H54 (cell line): ENCODE data around the gene TMEM60.
A peak's percentile ranks its signal among the peaks of the same experiment; 100 is the strongest.
"Not testable (repeated sequence)": the region's sequence is repeated elsewhere in the genome, so short reads cannot be mapped to it uniquely, and the experiment has no call there.

Experiments used
- DNase-seq: peaks from one replicate; pipeline ENCODE4 v3.0.0; 2011; ENCODE audit warnings: low spot score, mixed read lengths; ENCODE audit not compliant: insufficient read length
- FAIRE-seq: peaks from 3 replicates; lab custom pipeline; 2011; peaks lifted over from hg19 to GRCh38; lab: Jason Lieb, UNC
- POLR2A ChIP-seq: IDR thresholded peaks from 2 replicates; pipeline ENCODE4 v1.6.1; 2011; ENCODE audit warnings: low read depth, mild to moderate bottlenecking, low read length

TMEM60 gene

DNA sequence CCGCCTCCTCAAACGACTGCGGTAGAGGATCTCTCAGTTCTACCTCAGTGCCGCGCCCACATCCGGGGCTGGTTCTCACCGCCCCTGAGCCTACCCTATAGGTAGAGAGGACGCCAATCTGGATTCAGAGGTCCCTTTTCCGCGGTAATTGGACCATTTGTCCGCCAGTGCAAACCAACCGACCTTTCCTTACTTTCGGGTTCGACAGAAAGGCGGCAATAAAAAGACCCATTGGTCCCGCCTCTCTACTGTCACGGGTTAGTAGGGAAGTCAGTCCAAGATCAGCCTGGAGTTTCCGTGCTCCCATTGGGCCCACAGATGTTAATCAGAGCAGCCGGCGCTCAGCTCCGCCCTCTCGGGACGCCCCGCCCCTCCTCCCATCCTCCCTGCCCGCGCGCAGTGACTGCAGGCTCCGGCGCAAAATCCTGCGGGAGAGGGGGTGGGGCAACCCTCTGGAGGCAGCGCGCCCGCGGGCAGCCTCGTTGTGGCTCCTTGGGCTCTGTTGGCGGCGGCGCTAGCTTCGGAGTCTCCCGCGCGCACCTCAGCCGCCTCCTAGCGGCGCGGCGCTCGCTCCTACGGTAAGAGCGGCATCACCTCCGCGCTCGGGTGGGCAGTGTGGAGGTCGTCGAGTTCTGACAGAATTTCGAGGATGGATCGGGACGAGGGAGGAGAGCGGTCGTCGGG lies at the start of gene TMEM60, which contains the start of gene PHTF2:
TSS of gene TMEM60 (minus strand) at position 41 of the 684 bp plus-strand sequence. CDS start 4,061 bp downstream, outside the sequence.
TSS of gene PHTF2 (plus strand) at position 380 of the 684 bp plus-strand sequence.
- DNase-seq = peak; percentile 62
- TF ChIP-seq POLR2A = peak; percentile 93
- no peak for FAIRE-seq

GRCh38 chr7:77846317-77847092 lies 48.3 kb upstream of the TMEM60 start:
- TF ChIP-seq POLR2A = no peak
- FAIRE-seq = no peak

DNA sequence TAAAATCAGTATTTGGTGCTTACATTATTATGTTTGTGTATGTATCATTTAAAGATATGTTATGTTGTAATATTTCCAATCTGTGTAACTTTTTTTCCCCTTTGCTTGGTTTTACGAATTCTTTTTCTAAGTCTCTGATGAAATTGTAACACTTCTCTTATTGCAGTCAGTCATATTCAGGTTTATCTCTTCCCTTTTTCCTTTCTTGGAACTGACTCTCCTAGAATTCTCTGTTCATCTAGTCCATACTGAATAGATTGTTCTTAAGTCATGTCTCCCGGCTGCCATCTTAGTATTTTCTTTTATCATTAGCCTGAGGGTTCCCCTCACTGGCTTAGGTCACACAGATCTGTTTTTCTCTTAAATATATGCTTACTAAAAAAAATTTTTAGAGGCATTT lies 45.0 kb upstream of the TMEM60 start:
- no peak for TF ChIP-seq POLR2A
- DNase-seq (no peak), FAIRE-seq (no peak)

More at GRCh38 chr7:77846317-77847092, 48.3 kb upstream of the TMEM60 start:
- no peak for DNase-seq

GRCh38 chr7:77839919-77840318 lies 41.7 kb upstream of the TMEM60 start:
- TF ChIP-seq POLR2A = no peak
- no peak for FAIRE-seq
- no peak for DNase-seq

DNA sequence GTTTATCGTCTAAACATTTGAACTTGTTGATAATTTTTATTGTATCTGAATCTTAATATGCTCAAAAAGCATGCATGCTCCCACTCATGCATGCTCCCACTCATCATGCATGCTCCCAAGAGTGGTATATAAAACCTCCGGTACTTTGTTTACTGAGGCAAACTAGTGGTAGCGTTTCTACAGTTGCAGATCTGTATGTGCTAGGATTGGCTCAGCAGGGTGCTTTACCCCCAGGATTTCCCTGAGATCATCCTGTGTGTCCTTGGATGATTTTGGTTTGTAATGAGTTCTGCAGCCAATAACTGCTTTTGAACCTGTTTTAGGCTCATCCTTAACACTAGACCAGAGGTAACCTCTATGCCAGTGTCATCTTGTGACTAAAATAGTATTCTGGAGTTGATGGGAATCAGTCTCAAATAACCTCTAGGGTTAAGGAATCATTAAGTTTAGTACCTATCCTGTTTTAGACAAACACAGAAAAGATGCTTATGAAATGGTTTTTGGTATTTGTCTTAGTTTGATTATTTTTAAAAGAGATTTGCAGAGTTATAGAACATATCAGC lies 40.8 kb upstream of the TMEM60 start:
- DNase-seq (no peak), FAIRE-seq (no peak)
- TF ChIP-seq POLR2A = no peak

GRCh38 chr7:77837966-77838365 lies 39.7 kb upstream of the TMEM60 start:
- DNase-seq (no peak), FAIRE-seq (no peak)
- no peak for TF ChIP-seq POLR2A

- FAIRE-seq (no peak), DNase-seq (no peak)
- TF ChIP-seq POLR2A = no peak
Measured at GRCh38 chr7:77837275-77837674, 39.0 kb upstream of the TMEM60 start.

GRCh38 chr7:77836425-77836824 lies 38.2 kb upstream of the TMEM60 start:
- not testable (repeated sequence) for DNase-seq, FAIRE-seq

DNA sequence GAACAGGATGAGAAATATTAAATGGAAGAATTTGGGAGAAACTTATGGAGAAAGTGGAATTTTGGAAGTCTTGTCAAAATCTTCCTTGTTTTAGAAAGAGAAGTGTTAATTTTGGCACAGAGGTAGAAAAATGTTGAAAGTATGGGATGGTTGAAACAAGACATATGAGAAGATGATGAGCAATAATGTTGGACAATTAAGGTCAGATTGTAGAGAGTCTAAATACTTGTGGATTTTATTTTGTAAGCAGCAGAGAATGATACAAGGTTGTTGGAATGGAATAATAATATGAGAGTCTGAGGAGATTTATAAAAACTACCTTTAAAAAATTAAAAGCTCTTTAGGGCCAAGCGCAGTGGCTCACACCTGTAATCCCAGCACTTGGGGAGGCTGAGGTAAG lies 34.9 kb upstream of the TMEM60 start:
- TF ChIP-seq POLR2A = no peak
- DNase-seq = no peak
- FAIRE-seq = no peak

DNA sequence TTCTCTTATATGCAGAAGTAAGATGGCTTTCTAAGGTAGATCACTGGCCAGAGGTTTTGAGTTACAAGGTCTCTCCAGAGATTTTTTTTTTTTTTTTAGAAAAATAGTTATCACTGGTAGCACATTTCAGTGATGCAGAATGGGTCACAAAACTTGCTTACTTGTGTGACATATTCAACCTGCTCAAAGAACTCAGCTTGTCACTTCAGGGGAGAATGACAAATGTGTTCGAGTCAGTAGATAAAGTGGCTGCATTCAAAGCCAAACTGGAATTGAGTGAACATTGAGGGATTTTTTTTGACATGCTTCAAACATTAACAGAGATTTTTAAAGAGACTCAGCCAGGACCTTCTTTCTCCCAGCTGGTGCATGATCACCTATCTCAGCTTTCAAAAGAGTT lies 33.7 kb upstream of the TMEM60 start:
- FAIRE-seq = no peak
- no peak for TF ChIP-seq POLR2A
- no peak for DNase-seq

DNA sequence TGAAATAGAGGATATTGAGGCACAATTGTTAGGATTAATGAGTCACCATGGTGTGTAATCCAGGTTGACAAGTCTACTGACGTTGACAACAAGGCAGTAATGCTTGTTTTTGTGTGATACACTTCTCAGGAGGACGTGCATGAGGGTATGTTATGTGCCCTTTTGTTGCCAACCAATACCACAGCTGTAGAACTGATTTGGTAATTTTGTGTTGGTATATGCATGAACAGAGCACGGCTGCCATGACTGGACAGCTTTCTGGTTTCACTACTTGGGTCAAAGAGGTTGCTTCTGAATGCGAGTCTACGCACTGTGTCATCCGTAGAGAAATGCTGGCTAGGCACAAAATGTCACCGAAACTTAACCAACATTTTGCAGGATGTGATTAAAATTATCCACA lies 33.2 kb upstream of the TMEM60 start:
- no peak for DNase-seq
- FAIRE-seq = no peak
- TF ChIP-seq POLR2A = no peak

DNA sequence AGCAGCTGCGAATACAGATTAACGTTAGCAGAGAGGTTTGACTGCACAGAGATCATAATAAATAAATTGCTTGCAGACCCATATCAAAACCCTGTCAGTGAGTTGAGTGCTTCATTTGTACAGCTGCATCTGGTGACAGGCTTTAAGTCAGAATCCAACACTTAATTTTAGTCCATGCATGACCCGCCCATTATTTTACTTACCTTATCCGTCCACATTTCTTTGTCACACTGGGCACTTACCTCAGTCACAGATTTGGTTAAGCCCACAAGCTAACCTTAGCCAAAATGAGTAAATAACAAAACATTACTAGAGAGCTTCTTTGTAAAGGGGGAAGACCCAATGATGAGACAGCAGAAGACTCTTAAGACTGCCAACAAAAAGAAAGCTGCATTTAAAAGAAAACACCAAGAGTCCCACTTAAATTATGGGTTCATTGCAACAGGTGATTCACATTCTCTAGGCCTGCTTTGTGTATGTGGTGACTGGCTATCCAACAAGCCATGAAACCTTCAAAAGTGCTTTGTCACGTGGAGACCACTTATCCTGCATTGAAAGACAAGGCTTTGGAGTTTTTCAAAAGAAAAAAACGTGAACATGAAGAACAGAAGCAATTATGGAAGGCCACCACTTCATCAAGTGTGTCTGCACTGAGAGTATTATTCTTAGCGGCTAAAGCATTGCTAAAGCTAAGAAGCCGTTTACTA lies 32.6 kb upstream of the TMEM60 start:
- DNase-seq (no peak), FAIRE-seq (no peak)
- no peak for TF ChIP-seq POLR2A

DNA sequence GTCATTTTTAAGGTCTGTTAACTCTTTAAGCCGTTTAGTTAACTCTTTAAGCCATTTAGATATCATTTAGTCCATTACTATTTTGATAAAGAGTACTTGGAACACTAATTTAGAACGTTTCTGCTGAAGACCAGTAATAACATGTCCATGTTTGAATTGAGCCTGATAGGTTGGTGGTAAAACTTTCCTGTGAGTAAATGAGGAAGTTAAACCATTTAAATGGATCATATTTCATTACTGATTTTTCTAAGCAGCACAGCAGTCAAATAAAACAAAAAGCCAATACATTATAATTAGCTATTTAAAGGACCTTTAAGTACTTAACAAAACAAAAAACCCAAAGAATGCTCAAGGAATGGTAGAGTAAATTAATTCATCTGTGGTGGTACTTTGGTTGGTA lies 29.8 kb upstream of the TMEM60 start:
- no peak for FAIRE-seq
- no peak for TF ChIP-seq POLR2A
- no peak for DNase-seq

GRCh38 chr7:77826300-77826699 lies 28.1 kb upstream of the TMEM60 start:
- DNase-seq (no peak), FAIRE-seq (no peak)
- TF ChIP-seq POLR2A = no peak
